Putamen (tissue), 1 donor: ENCODE results near the gene LBHD2.

Experiments
- DNase-seq: peaks from one replicate; pipeline ENCODE4 v3.0.0-alpha.2; 2016; ENCODE audit warnings: low spot score

Gene LBHD2

DNA sequence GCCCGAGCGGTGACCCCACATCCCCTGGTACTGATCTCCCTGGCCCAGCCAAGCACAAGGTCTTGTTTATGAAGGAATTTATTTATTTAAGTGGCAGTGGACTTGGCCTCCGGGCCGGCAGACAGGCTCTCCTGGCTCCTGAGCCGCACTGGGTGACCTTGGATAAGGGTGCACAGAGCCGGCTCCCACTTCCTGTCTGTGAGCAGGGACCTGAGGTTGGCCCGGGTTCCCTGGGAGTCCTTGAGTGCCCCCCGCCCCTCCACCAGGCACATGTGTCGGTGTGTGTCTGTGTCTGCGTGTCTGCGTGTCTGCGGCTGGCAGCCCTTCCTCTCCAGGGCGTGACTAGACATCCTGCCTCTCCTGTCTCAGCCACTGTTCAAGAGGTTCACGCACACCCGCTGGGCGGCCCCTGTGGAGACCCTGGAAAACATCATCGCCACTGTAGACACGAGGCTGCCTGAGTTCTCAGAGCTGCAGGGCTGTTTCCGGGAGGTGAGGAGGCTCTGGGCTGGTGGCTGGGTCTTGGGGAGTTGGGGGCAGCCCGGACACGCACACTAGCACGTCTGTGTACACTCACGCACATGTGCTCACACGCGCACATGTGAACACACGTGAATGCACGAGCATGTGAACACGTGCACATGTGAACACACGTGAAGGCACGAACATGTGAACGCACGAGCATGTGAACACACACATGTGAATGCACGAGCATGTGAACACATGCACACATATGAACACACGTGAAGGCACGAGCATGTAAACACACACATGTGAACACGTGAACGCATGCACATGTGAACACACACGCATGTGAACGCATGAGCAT lies 48.6 kb downstream of the LBHD2 start:
- no peak for DNase-seq

DNA sequence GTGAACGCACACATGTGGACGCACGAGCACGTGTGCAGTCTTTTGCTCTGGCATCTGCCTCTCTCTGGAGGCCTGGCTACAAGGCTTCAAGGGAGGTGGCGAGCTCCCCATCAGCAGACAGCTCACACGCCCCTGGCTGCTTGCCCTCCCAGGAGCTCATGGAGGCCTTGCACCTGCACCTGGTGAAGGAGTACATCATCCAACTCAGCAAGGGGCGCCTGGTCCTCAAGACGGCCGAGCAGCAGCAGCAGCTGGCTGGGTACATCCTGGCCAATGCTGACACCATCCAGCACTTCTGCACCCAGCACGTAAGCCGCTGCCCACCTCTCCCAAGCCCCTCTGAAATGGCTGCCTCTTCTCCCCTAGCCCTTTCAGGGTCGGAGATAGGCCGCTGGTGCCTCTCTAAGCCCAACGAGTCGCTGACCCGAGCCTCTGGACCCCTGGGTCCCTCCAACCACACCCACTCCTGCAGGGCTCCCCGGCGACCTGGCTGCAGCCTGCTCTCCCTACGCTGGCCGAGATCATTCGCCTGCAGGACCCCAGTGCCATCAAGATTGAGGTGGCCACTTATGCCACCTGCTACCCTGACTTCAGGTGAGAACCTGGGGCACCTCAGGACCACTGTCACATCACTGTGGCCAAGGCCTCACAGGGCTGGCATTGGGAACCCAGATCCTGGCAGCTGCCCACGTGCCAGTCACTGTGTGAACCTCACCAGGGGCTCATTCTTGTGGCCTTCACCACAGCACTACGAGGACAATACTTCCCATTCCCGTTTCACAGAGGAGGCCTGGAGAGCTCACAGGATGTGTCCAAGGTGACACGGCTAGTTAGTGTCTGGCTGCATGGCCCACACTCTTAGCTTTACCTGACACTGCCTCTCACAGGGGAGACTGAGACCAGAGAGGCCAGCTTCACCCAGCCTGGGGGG lies 49.5 kb downstream of the LBHD2 start:
- no peak for DNase-seq

DNA sequence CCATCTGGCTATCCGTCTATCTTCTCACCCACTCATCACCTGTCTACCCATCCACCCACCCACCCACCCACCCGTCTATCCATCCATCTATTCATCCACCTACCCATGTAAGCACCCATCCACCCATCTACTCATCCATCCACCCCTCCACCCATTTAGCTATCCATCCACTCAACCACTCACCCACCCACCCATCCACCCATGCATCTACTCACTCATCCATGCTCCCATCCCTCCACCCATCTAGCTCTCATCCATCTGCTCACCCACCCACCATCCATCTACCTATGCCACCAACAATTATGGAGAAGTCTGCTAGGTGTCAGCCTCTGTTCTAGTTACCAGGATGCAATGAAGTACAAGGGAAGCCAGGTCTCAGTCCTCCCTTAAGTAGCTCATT lies 50.4 kb downstream of the LBHD2 start:
- DNase-seq, result no peak

DNA sequence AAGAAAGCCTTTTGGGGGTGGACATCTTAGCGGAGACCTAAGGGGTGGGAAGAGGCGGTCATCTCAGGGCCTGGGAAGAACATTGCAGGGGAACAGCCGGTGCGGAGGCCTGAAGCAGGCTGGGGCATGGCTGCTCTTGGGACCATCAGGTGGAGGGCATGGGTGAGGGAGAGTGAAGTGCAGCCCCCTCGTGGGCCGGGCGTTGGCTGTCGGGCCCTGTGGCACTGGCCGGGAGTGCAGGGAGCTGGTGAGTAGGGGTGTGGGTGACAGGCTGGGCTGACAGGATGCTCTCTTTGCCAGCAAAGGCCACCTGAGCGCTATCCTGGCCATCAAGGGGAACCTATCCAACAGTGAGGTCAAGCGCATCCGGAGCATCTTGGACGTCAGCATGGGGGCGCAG lies 50.9 kb downstream of the LBHD2 start:
- DNase-seq, result no peak

DNA sequence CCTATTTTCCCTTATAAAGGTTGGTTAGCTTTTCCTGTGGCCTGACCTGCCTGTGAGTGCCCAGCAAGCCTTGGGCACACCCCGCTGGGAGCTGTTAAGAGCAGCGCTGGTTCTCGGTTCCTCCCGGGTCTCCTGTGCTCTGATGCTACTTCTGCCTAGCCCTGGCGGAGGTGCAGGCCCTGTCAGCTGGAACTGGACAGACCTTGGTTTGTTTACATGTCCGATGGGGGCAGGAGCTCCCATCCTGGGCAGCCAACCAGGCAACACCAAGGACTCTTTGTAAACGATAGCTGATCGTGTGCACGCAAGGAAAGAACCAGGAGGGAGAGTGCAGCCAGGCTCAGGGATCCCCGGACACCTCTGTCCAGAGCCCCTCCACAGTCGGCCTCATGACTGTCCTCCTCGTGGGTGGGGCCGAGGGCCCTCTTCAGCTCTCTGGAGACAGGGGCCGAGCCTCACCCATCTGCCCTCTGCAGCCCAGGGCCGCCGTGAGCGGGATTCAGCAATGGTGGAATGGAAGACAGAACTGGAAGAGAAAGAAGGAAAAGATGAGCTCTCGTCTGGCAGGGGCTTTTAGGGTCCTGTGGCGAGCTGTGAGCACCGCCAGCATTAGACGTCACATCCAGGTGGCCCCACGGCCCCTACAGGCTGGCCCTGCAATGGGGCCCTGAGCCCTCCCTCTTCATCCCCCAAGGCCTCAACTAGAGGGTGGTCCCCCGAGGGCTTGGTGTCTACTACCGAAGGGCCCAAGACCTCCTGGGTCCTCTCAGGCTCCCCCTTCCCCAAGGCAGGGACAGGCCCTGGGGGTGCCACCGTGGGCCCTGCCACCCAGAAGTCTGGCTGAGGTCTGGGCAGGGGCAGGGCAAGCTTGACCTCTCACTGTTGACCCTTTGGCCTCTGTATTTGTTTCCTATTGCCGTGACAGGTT lies 51.6 kb downstream of the LBHD2 start:
- no peak for DNase-seq

GRCh38 chr14:103136388-103137271 lies 52.6 kb downstream of the LBHD2 start:
- DNase-seq, result no peak

DNA sequence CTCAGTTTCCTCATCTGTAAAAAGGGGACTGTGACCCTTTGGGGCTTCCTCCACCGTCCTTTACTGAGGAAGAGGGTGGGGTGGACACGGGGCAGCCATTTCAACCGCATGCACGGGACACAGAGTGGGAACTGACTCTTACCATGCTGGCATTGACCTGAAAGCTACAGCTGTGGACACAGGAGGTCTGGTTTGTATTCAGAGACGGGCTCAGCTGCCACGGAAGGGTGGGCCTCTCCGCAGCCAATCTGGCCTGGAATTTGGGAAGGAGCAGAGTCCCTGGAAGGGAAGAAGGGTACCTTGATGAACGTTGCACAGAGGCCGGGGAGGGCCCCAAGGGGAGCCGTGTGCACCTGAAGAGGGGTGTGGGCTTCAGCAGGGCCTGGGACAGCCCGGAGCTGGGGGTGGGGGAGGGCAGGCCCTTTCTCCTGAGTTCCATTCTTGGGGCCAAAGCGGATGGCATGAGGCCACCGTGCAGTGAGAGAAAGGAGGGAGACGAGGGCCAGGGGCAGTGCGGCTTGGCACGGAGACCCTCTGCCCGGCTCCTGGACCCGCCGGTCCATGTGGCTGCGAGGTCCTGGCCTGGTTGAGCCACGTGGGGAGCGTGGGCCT lies 53.8 kb downstream of the LBHD2 start:
- no peak for DNase-seq

DNA sequence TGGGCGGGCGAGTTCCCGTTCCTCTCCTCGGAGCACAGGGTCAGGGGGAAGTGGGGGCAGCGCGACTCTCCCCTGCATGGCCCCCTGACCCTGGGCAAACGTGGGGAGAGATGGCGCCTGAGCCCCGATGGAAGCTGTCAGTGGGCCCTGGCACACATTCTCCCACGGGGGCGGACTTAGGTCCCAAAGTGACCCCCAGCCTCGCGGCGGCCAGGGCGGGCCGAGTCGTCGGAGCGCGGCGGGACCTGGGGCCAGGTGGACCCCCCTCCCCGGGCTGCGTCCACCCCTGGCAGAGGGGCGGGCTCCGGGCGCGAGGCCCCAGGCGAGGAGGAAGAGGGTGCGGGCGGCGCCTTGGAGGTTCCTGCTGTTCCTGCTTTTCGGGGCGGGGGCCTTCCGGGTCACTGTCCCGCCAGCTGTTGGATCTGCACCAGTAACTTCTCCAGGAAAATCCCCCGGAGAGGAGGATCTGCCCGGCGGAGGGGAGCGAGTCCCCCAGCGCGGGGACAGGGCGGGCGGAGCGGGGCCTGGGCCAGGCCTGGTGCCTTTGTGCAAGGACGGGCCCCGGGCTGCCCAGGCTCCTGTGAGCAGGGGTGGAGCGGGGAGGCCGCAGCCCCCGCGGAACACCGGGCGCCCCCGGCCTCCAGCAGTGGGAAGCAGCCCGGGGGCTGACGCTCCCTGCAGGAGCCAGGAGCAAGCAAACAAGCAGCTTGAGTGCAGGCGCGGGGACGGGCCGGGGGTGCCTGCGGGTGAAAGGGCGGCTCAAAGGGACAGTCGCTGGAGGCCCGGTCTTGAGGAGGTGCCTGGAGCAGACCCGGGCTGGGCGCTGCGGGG lies 54.5 kb downstream of the LBHD2 start:
- no peak for DNase-seq

DNA sequence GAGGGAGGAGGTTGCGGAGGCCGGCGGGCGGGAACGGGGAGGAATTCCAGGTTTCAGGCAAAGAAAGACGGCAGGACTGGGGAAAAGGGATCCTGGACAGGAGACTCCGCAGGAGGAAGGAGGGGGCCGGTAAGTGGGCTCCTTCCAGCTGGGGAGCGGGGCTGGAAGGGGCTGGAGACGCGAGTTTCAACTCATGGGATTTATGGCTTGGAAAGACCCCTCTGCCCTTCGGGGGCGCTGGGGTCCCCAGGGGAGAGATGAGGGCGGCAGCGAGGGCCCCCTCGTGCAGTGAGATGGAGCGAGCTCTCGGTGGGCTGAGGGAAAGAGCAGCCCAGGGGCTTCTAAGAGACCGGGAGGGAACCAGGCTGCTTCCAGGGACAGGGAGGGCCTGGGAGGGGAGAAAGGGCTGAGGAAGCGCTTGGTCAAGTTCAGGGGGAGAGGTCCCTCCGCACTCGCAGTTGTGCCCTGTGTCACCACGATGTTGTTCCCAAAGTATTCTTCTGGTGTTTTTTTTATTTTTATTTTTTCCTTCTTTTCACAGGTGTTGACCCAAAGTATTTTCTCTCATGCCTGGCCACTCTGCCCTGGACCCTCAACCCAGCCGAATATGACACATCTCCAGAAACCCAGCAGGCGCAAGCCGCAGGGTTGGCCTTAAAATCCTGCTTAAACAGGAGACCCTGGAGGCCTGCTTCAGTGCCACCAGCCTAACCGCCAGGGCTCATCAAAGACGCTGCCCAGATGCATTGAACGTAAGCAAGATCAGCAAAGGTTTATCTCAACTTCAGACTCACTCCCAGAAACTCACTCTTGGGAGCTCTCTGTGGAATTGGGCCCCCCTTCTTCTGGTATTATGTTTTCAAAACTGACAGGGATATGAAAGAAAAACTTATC lies 55.4 kb downstream of the LBHD2 start:
- no peak for DNase-seq
